Breast epithelium (tissue), 4 donors: ENCODE data around the gene ARFGAP3. TPM values are rescaled to one million over a fixed set of nuclear protein-coding genes. Genes with fewer than 3 reads are reported as not detected.

Source experiments
- DNase-seq, 2 donors: peaks; one replicate each; pipeline ENCODE4 v3.0.0-alpha.2; 2019; ENCODE audit warnings: low spot score in 2 of 2
- H3K27ac ChIP-seq, 2 donors: fragments of 200-600 bp; sonication (generic) in 1 of 2; one replicate each; pipeline ENCODE4 v1.5.1; 2016 to 2019; ENCODE audit warnings: mild to moderate bottlenecking in 1 of 2
- H3K27me3 ChIP-seq, 2 donors: fragments of 200-600 bp; sonication (generic) in 1 of 2; one replicate each; pipeline versions ENCODE4 v1.5.1 to v1.6.0; 2017 to 2019; ENCODE audit warnings: control low read depth in 1 of 2, mild to moderate bottlenecking in 1 of 2
- H3K36me3 ChIP-seq: fragments of 200-600 bp; one replicate; pipeline ENCODE4 v1.5.1; 2019
- H3K4me1 ChIP-seq, 2 donors: fragments of 200-600 bp; sonication (generic); one replicate each; pipeline ENCODE4 v1.5.1; 2016 to 2019; ENCODE audit warnings: control low read depth in 1 of 2
- H3K4me3 ChIP-seq, 3 donors: fragments of 200-600 bp; sonication (generic); 1 replicate in 2 of 3; 2 replicates in 1 of 3; pipeline ENCODE4 v1.5.1; 2016 to 2019; ENCODE audit warnings: mild to moderate bottlenecking in 3 of 3, moderate library complexity in 2 of 3
- H3K9me3 ChIP-seq, 2 donors: fragments of 200-600 bp; sonication (generic) in 1 of 2; one replicate each; pipeline ENCODE4 v1.5.1; 2016 to 2019; ENCODE audit warnings: control low read depth in 1 of 2
- CTCF ChIP-seq, 3 donors: fragments of 450-650 bp; IDR thresholded peaks; one replicate each; pipeline ENCODE4 v1.5.1; 2016 to 2017; ENCODE audit warnings: antibody characterized with exemption in 3 of 3, mild to moderate bottlenecking in 3 of 3, moderate library complexity in 3 of 3
- POLR2A ChIP-seq: fragments of 450-650 bp; IDR thresholded peaks from one replicate; pipeline ENCODE4 v1.6.1; 2016; ENCODE audit warnings: antibody characterized with exemption, mild to moderate bottlenecking, moderate library complexity
- POLR2AphosphoS5 ChIP-seq, 3 donors: sonication (generic); formaldehyde crosslinking; IDR thresholded peaks; one replicate each; pipeline ENCODE4 v1.6.1; 2017; ENCODE audit warnings: antibody characterized with exemption in 3 of 3
- intact Hi-C: fragments of 100-400 bp; cut with DNase I; formaldehyde crosslinking; loops from one replicate; pipeline ENCODE4 v1.15.1; 2023; ENCODE audit warnings: low total_unique reads
- total RNA-seq, 3 donors: library from RNA; depleted of rRNA; stranded (reverse); fragments of >200 nt; gene quantifications; one replicate each; pipeline ENCODE4 v1.1.0, GENCODE V29; 2016

The ARFGAP3 gene
- total RNA-seq, 3 donors from 2014 or later, result 51.2 to 90.7 (median 70.8) TPM

DNA sequence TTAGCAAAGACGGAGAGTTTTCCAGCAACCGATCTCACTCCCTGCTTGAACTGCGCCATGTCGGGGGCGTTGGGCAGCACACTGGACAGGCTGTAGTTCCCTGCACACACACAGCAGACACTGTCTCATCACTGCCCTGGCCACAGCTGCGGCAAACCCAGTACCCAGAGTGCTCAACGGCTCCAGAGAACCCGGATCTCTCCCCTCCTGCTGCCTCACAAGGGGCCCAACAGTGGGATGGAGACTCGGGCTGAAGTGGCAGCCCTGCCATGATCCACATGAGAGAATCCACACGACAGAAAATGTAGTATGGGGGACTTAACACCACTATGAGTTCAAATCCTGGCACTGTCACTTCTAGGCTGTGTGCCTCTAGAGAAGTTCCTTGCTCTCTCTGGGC is 58.0 kb downstream of the ARFGAP3 start:
- no peaks in the 10 kb centered on the region for H3K27me3 ChIP-seq
- H3K27ac ChIP-seq, result no peak overlapping the region
- intact Hi-C loops, result no loop called here
- no peaks in the 10 kb centered on the region for H3K9me3 ChIP-seq
- H3K36me3 ChIP-seq, result no peaks in the 10 kb centered on the region
- TF ChIP-seq POLR2A (no peak), POLR2AphosphoS5 (IDR thresholded peaks at IDR 0.05) (no peak), CTCF (IDR thresholded peaks at IDR 0.05) (no peak)
- peaks cover 0 to 4% of the 10 kb centered on the region in 2 donors for H3K4me1 ChIP-seq
- H3K4me3 ChIP-seq, result no peak overlapping the region
- peak in 1 of 2 donors; percentile 30 for DNase-seq

DNA sequence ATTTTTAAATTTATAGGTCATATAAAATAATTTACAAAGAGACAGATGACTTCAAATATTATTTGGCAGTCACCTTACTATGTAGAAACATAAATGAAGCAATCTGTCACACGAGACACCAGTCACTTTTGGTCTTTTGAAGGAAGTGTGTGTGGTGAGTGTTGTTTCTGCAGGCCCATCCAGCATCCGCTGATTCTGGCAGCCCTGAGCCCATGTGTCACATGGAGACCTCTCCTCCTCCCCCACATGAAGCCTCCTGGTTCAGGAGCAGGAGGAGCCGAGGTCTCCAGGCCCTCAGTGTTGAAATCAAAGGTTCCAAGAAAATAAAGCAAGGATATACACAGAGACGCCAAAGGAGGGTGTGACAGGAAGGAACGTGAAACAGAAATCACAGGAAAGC is 60.1 kb downstream of the ARFGAP3 start:
- no peak overlapping the region for H3K27ac ChIP-seq
- intact Hi-C loops, result no loop called here
- no peaks in the 10 kb centered on the region for H3K27me3 ChIP-seq
- H3K36me3 ChIP-seq, result no peaks in the 10 kb centered on the region
- no peaks in the 10 kb centered on the region for H3K9me3 ChIP-seq
- TF ChIP-seq POLR2AphosphoS5 (IDR thresholded peaks at IDR 0.05), result no peak
- no peak for TF ChIP-seq POLR2A
- TF ChIP-seq CTCF (IDR thresholded peaks at IDR 0.05), result no peak
- H3K4me3 ChIP-seq, result no peak overlapping the region
- no peaks in the 10 kb centered on the region for H3K4me1 ChIP-seq
- peak in 1 of 2 donors; percentile 46 for DNase-seq

- no peak overlapping the region for H3K27ac ChIP-seq
- H3K4me3 ChIP-seq, result no peak overlapping the region
- no peaks in the 10 kb centered on the region for H3K27me3 ChIP-seq
- no peak for TF ChIP-seq CTCF (IDR thresholded peaks at IDR 0.05)
- TF ChIP-seq POLR2AphosphoS5 (IDR thresholded peaks at IDR 0.05), result no peak
- H3K9me3 ChIP-seq, result no peaks in the 10 kb centered on the region
- intact Hi-C loops, result no loop called here
- DNase-seq, result peak in 1 of 2 donors; percentile 38
- no peaks in the 10 kb centered on the region for H3K4me1 ChIP-seq
- H3K36me3 ChIP-seq, result no peaks in the 10 kb centered on the region
Observed at GRCh38 chr22:42796081-42796480, 61.0 kb downstream of the ARFGAP3 start.

DNA sequence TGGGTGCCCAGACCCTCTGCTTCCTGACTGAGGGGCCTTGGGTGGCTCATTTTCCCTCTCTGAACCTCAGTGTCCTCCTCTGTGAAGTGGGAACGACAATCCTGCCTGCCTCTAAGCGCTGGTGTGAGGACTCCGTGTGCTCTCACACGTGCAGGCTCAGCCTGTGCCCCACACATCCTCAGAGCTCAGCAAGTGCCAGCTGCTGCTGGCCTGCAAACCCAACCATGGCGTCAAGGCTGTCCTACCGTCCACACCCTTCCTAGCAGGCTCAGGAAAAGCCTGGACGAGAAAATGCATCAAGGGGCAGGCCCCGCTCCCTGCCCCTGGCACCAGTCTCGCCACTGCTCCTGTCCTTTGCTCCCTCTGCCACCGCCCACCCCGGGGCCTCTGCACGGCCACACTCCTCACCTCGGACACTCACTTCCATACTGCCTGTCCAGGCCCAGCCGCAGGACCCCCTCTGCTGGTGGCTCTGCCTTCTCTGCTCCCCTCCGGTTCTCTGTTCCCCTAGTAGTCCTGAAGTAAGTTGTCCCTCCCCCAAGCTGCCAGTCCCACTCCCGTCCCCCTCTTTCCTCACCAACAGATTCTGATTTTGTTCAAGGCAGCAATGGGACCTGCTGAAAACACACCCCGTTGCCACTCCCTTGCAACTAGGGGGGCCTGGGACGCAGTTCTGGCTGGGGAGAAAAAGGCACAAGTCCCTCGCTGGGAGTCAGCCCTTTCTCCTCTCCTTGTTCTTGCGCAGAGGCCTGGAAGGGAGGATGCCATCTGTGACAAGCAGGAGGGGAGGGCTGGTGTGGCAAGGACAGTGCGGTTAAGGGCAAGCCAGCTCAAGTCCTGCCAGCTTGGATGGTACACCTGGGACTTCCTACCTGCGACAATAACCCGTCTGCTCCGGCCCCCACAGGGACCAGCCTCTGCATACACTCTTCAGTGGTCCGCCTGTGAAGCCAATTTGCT is 62.2 kb downstream of the ARFGAP3 start:
- Histone ChIP-seq H3K4me3 (no peak overlapping the region), H3K9me3 (no peaks in the 10 kb centered on the region), H3K4me1 (no peaks in the 10 kb centered on the region), H3K27me3 (no peaks in the 10 kb centered on the region), H3K36me3 (no peaks in the 10 kb centered on the region), H3K27ac (no peak overlapping the region)
- DNase-seq, result peak in 1 of 2 donors; percentile 47
- TF ChIP-seq POLR2AphosphoS5 (IDR thresholded peaks at IDR 0.05), result no peak
- TF ChIP-seq CTCF (IDR thresholded peaks at IDR 0.05), result no peak
- no peak for TF ChIP-seq POLR2A
- intact Hi-C loops, result no loop called here

GRCh38 chr22:42793848-42794405 is 63.1 kb downstream of the ARFGAP3 start:
- Histone ChIP-seq H3K4me3 (no peak overlapping the region), H3K4me1 (no peaks in the 10 kb centered on the region), H3K27ac (no peak overlapping the region), H3K27me3 (no peaks in the 10 kb centered on the region), H3K9me3 (no peaks in the 10 kb centered on the region), H3K36me3 (no peaks in the 10 kb centered on the region)
- TF ChIP-seq CTCF (IDR thresholded peaks at IDR 0.05) (no peak), POLR2A (no peak), POLR2AphosphoS5 (IDR thresholded peaks at IDR 0.05) (no peak)
- DNase-seq, result peak in 1 of 2 donors; percentile 36
- intact Hi-C loops, result no loop called here
